Lower lobe of right lung (tissue), 2 donors: ENCODE measurements around the gene MPPED1. TPM values are rescaled to one million over a fixed set of nuclear protein-coding genes. Genes with fewer than 3 reads are reported as not detected.

Source experiments
- ATAC-seq, 2 donors: fragments of 200-7000 bp; cut with Tn5 transposase; one replicate each; pipeline ENCODE4 v1.9.1; 2020 to 2022; ENCODE audit warnings: mild to moderate bottlenecking in 2 of 2, moderate library complexity in 2 of 2
- DNase-seq: peaks from one replicate; pipeline ENCODE4 v3.0.0-alpha.2; 2020
- H3K27ac ChIP-seq: fragments of 200-600 bp; one replicate; pipeline ENCODE4 v1.8.0; 2022
- H3K27me3 ChIP-seq: fragments of 200-600 bp; one replicate; pipeline ENCODE4 v1.8.0; 2022; ENCODE audit warnings: low read depth
- H3K36me3 ChIP-seq: fragments of 200-600 bp; one replicate; pipeline ENCODE4 v1.8.0; 2022; ENCODE audit warnings: mild to moderate bottlenecking
- H3K4me1 ChIP-seq: fragments of 200-600 bp; one replicate; pipeline ENCODE4 v1.8.0; 2022
- H3K4me3 ChIP-seq: fragments of 200-600 bp; one replicate; pipeline ENCODE4 v1.8.0; 2022; ENCODE audit warnings: mild to moderate bottlenecking
- H3K9me3 ChIP-seq: fragments of 200-600 bp; one replicate; pipeline ENCODE4 v1.8.0; 2022
- intact Hi-C: fragments of 100-400 bp; cut with DNase I; formaldehyde crosslinking; loops from one replicate; pipeline ENCODE4 v1.11.0; 2022
- total RNA-seq: library from RNA; stranded (reverse); fragmentation: NEBNext Ultra II Directional; extraction: Animal tissue kit (Norgen Biotek cat#: 25700); gene quantifications from one replicate; pipeline ENCODE4 v1.2.1, GENCODE V29; 2021
- TF ChIP-seq, protein P1 (sequence below): fragments of 200-600 bp; IDR thresholded peaks from one replicate; pipeline ENCODE4 v1.8.0; 2022; ENCODE audit warnings: antibody characterized with exemption, mild to moderate bottlenecking
- donor health status: DM: no; HTN: yes; CAD: no; lungs with severe emphysema.

Gene MPPED1
- total RNA-seq, 1 donor from 2014 or later: not detected

DNA sequence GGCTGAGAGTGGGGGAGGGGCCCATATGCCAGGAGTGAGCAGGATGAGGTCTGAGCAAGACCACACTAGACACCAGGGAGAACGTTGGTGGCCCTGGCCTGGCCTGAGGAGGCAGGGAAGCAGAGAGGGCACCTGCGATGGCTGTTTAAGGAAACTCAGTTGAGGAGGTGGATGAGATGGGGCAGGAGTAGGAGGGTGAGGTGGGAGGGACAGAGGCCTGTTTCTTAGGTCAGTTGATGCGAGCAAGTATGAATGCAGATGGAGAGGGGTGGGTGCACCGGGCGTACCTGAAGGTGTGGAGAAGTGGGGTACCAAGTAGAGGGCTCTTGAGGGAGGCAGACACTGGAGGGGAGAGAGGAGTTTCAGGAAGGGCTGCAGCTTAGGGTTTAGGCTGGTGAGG is 10.6 kb upstream of the MPPED1 start:
- no peak overlapping the region for H3K4me3 ChIP-seq
- peak; percentile 13 for DNase-seq
- H3K27me3 ChIP-seq: peaks cover 41% of the 10 kb centered on the region
- intact Hi-C loops: no loop called here
- no peak overlapping the region for H3K27ac ChIP-seq
- TF ChIP-seq, protein P1, sequence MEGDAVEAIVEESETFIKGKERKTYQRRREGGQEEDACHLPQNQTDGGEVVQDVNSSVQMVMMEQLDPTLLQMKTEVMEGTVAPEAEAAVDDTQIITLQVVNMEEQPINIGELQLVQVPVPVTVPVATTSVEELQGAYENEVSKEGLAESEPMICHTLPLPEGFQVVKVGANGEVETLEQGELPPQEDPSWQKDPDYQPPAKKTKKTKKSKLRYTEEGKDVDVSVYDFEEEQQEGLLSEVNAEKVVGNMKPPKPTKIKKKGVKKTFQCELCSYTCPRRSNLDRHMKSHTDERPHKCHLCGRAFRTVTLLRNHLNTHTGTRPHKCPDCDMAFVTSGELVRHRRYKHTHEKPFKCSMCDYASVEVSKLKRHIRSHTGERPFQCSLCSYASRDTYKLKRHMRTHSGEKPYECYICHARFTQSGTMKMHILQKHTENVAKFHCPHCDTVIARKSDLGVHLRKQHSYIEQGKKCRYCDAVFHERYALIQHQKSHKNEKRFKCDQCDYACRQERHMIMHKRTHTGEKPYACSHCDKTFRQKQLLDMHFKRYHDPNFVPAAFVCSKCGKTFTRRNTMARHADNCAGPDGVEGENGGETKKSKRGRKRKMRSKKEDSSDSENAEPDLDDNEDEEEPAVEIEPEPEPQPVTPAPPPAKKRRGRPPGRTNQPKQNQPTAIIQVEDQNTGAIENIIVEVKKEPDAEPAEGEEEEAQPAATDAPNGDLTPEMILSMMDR: no peak
- H3K4me1 ChIP-seq: no peaks in the 10 kb centered on the region
- ATAC-seq: no peak
- no peaks in the 10 kb centered on the region for H3K36me3 ChIP-seq
- H3K9me3 ChIP-seq: no peaks in the 10 kb centered on the region

DNA sequence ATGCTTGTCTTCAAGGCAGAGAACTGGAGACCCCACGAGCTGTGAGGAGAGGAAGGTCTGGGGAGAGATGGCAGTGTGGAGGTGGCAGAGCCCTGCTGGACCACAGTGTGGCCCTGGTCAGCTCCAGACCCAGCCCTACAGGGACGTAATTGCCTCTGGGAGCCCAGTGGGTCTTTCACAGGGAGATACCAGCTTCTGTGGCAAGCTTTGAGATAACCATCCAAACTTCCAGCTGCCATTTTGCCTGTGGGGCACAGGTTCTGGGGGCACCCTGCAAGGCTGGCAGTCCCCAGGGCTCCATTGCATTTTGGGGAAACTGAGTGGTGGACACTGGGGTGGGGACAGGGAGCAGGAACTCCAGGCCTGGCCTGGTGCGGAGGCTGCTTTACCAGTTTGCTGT is 10.2 kb upstream of the MPPED1 start:
- Histone ChIP-seq H3K4me3 (no peak overlapping the region), H3K36me3 (no peaks in the 10 kb centered on the region), H3K27ac (no peak overlapping the region), H3K27me3 (peaks cover 44% of the 10 kb centered on the region), H3K4me1 (no peaks in the 10 kb centered on the region), H3K9me3 (no peaks in the 10 kb centered on the region)
- ATAC-seq: no peak
- DNase-seq: peak; percentile 7
- TF ChIP-seq, protein P1: no peak
- intact Hi-C loops: no loop called here

DNA sequence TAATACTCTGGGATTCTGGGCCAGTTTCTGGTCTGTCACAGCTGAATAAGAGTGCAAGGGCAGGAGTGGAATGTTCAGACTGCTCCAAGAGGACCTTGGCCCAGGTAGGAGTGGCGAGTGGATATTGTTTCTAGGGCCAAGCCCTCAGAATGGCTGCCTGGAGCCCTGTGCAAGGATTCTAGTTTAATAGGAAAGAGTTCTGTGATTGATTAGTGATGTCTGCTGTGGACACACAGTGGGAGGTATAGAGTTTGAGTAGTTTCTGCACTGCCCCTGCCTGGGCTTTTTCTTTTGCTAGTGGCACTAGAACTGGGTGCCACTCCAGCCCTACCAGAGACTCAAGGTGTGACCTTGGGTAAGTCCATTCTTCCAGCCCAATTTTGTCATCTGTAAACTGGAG is 9.7 kb upstream of the MPPED1 start:
- no peak overlapping the region for H3K27ac ChIP-seq
- intact Hi-C loops: no loop called here
- peak; percentile 4 for DNase-seq
- ATAC-seq: no peak
- H3K9me3 ChIP-seq: no peaks in the 10 kb centered on the region
- no peaks in the 10 kb centered on the region for H3K4me1 ChIP-seq
- no peaks in the 10 kb centered on the region for H3K36me3 ChIP-seq
- TF ChIP-seq, protein P1: no peak
- no peak overlapping the region for H3K4me3 ChIP-seq
- H3K27me3 ChIP-seq: peaks cover 39% of the 10 kb centered on the region

DNA sequence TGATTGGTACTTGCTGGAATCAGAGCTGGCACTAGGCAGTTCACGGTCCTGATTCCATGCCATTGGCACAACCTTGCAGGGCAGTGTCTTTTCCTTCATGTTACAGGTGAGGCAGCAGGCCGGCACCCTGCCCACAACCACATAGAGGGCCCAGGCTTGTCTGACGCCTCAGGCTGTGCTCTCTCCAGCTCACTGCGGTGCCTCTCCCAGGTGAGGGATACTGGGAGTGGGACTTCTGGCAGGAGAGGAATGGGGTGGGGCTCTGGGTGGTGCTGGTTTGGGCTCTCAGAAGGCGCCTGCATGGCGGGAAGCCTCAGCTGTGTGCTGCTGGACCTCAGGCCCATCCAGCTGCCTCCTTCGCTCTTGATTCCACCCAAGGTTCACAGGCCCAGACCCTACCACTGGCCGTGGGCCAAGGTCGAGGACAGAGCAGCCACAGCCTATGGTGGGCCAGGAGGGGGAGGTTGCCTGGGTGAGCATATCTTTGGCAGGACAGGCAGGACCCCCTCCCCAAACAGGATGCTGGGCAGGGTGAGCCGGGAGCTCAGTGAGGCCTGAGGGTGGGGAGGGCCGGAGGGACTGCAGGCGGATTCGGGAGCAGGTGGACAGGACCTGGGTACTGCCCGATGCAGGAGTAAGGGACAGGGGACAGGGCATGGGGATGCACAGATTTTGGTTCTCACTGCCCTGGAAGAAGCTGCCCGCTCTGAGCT is 7.0 kb upstream of the MPPED1 start:
- intact Hi-C loops: no loop called here
- H3K36me3 ChIP-seq: no peaks in the 10 kb centered on the region
- no peak overlapping the region for H3K27ac ChIP-seq
- no peaks in the 10 kb centered on the region for H3K9me3 ChIP-seq
- TF ChIP-seq, protein P1: no peak
- H3K4me1 ChIP-seq: no peaks in the 10 kb centered on the region
- DNase-seq (peak; percentile 33), ATAC-seq (no peak)
- H3K4me3 ChIP-seq: no peak overlapping the region
- peaks cover 34% of the 10 kb centered on the region for H3K27me3 ChIP-seq

DNA sequence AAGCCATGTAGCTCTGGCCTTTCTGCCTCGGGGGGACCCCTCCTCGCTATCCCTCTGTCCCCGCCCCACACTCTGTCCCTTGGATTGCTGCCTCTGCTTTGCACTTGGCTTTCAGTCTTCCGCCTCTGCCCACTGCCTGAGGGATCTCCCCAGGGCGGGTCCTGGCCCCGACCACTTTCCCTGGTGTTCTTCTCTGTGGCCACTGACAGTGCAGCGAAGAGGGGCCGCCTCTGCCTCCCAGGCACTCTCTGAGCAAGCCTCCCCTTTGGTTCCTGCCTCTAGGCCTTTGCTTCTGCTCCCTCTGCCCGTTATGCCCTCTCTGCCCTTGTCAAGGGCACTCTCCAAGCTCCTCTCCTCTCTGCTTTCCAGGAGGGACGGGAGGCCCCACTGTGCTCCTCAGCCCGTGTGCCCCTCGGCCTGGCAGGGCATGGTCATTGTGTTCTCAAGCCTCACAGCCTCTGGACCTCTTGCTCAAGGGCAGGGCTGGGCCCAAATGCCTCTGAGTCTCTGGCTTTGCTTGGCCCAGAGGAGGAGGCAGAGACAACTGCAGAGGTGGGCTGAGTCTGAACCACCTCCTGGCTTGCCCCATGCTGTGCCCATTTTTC is 5.5 kb upstream of the MPPED1 start:
- Histone ChIP-seq H3K27ac (no peak overlapping the region), H3K4me1 (no peaks in the 10 kb centered on the region), H3K27me3 (peaks cover 45% of the 10 kb centered on the region), H3K9me3 (no peaks in the 10 kb centered on the region), H3K36me3 (no peaks in the 10 kb centered on the region), H3K4me3 (no peak overlapping the region)
- DNase-seq (no peak), ATAC-seq (no peak)
- TF ChIP-seq, protein P1: no peak
- intact Hi-C loops: no loop called here
